ENCODE measurements around the gene SNRPA.
A peak's percentile ranks its signal among the peaks of the same experiment; 100 is the strongest.

DNA sequence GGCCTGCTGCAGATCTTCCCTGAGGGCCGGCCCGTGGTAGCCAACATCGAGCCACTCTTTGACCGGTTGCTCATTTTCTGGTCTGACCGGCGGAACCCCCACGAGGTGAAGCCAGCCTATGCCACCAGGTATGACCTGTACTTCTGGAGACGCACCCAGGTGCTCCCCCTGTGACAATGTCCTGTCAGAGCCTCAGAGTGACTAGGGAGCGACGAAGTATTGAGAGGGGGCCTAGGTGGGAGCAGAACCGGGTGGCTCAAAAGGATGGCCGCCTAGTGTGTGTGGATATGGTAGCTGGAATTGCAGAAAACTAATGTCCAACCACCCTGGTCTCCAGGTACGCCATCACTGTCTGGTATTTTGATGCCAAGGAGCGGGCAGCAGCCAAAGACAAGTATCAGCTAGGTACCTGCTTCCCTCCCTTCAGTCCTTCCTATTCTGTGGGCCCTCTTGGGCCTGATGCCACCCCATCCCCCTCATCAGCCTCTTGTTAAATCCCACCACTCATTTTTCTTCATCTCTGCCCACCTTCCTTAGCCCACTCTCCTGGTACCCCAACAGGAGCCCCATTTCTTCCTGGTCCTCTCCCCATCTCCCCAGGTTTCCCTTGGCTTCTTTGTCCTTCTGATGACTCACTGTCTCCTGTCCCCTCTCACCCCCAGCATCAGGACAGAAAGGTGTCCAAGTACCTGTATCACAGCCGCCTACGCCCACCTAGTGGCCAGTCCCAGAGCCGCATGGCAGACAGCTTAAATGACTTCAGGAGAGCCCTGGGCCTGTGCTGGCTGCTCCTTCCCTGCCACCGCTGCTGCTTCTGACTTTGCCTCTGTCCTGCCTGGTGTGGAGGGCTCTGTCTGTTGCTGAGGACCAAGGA lies 56.4 kb downstream of the SNRPA start:
- TF ChIP-seq CTCF (IDR thresholded peaks at IDR 0.05) (peak; percentile 63), EZH2 (IDR thresholded peaks at IDR 0.05; ENCODE audit: borderline replicate concordance, insufficient read depth, low read depth, low read length, poor library complexity, severe bottlenecking) (no peak)

Measured in B cell (primary cell).